GM18502 (cell line): ENCODE data around the gene SNTG2.
"Not testable (repeated sequence)": the region's sequence is repeated elsewhere in the genome, so short reads cannot be mapped to it uniquely, and the experiment has no call there.

Experiments
- ATAC-seq: cut with Tn5 transposase; IDR thresholded peaks from one replicate; pipeline ENCODE4 v1.9.1; 2021; ENCODE audit warnings: mild to moderate bottlenecking; ENCODE audit not compliant: unreplicated experiment, poor library complexity

SNTG2 gene

DNA sequence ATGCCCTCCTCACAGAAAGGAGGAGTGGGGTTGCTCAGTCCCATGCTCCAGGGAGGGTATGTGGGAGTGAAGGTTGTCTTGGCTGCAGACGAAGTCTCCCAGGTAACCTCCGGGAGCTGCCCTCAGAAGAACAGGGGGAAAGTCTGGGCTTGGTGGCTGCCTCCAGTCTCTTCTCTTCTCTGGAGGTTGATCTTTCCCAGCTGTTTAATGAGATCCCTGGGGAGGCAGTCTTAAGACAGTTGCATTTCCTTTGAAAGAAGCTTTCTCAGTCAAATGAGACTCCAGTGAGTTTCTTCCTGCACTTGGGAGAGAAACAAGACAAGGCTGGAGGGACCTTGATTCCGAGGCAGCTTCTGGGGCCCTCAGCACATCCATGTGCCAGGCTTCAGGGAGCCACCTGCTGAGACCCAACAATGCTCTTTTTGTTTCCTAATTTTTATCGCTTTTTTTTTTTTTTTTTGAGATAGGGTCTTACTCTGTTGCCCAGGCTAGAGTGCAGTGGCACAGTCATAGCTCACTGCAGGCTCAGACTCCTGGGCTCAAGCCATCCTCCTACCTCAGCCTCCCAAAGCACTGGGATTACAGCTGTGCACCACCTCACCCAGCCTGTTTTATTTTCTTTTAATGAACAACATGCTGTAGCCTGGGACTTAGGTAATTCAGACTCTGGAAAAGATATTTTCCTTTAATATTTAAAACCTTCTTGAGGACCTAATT, 390.9 kb downstream of the SNTG2 start:
- no peak for ATAC-seq

DNA sequence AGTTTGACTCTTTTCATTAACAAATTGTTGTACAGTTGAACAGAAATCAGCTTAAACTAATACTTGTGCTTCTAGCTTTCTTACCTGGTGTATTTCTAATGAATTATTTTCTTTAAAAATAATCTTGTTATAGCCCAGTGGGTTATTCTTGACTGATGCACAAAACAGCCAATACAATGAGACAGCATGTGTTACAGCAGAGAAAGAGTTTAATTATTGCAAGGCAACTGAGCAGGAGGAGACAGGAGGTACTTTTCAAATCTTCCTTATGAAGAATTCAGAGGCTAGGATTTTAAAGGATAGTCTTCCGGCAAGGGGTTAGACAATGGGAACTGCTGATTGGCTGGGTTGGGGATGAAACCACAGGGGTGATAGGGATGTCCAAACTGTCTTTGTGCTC, 398.1 kb downstream of the SNTG2 start:
- ATAC-seq, result no peak

DNA sequence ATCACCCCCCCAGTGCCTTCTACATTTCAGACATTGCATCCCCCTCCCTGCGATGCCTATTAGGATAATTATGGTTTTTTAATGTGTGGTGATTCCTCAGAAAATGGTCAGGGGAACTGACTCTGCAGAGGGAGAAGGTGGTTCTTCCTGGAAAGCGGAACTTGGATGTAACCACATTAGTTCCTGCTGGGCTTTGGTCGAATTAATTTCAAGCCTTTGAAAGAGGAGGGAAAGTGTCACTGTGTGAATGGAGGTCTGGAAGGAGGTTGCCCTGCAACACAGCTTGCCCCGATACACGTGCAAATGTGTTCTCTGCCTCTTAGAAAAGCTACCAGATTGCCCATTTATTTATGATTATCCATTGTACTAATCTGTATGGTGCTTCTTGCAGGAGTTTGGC, 399.5 kb downstream of the SNTG2 start:
- no peak for ATAC-seq

DNA sequence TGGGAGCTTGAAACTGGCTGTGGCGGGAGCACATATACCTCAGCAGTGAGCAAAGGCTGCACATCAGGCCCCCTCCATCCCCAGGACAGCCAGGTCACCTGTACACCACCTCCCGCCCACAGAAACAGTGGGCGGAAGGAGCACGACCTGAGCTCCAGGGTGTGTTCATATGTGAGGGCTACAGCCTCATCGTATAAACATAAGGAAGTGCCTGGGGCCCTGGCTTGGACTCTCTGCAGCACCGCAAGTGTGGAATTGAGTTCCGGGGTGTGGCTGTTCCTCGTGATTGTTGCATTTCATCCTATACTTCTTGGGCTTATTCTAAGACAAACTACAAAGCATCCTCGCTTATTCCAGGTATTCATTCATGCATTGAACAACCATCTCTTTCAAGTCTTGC, 402.5 kb downstream of the SNTG2 start:
- no peak for ATAC-seq

DNA sequence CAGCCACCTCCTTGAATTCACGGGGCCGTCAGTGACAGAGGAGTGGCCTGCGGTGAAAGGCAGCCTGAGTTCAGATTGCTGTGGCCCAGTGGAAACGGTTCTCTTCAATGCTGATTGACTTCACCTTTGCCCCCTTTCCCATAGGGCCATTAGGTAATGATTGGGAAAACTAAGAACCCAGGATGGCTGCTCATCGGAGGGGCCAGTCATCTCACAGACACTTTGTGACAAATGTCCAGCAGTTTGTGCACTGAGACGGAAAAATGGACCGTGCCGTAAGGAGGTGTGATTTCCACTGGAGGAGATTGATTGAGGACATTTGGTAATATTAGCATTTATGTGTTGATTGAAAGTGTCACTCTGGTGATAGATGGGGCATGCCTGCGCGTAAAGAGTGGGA, 402.9 kb downstream of the SNTG2 start:
- ATAC-seq, result no peak

DNA sequence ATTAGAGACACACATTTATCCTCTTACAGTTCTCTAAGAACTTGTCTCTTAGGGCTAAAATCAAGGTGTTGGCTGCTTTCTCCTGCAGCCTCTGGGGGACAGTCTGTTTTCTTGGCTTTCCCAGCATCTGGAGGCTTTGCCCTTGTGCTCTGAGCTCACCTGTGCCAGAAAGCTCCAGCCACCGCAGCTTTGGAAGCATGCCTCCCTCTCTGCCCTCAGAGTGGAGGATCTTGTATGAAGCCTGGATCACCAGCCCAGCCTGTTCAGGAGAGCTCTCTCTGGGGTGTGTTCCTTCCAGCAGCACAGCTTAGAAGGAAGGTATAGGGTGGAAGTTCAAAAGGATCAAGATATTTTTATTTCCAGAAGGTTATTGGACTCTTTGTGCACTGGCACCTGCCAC, 409.5 kb downstream of the SNTG2 start:
- no peak for ATAC-seq

DNA sequence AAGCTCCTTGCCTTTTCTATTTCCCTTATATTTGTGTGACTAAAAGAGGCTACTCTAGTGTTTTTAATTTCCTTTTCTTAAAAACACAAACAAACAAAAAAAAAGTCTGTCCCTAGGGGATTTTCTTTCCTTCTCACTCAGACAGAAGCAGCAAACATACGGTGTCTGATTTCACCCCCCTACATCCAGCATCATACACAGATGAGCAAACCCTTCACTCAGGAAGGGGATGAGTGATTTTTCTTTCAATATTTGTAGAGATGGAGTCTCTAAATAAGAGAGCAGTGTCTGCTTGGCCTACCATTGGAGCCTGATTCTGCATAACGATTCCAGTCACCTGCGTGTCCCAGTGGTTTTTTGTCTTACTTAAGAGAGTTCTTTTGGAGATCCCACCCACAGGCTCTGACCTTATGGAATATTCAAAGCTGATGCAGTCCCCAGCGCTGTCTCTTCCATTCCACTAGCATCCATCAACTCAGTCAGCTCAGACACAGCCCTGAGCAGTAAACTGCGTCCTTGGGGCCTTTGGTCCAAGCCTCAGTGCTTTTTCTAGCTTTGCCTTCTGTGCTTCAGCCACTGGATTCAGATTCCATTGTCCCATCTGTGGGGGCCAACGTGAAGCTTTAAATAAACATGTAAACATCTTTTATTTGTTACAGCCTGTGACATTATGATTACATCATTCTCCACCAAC, 410.1 kb downstream of the SNTG2 start:
- no peak for ATAC-seq

DNA sequence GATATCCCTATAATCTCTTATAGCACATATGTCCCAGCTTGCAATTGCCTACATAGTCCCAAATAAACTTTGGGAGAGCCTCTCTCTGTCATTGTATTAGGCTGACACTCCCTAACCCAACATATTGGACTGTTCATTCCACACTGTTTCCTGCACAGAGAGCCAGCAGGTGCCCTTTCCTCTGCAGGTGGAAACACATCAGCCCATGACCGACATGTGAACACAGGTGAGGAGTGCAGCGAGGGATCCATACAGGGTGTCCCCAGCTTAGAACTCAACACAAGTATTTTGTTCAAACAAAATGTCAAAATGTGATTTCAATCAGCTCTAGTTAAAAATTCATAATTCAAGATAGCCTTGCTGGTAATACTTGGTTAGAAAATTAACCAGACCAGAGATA, 412.7 kb downstream of the SNTG2 start:
- ATAC-seq, result no peak

DNA sequence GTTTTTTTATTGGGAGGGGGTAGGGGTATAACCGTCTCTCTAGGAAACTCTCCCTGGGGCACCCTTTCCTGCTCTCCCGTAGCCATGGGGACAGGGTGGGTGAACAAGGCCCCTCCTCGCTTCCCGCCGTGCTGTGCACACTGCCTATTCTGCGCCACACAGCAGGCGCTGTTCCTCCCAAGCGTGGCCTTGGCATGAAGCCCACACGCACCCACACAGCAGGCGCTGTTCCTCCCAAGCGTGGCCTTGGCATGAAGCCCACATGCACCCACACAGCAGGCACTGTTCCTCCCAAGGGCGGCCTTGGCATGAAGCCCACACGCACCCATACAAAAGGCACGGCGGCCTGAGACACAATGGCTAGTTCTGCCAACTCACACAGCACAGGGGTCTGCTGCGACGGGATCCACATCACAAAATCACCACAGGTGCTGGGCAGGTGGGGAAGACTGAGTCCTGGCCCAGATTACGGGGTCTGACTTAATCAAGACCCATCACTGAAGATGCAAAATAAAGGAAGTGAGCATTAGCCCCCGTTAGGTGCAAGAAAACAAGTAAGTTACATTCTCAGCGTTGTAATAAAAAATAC, 416.0 kb downstream of the SNTG2 start:
- no peak for ATAC-seq

DNA sequence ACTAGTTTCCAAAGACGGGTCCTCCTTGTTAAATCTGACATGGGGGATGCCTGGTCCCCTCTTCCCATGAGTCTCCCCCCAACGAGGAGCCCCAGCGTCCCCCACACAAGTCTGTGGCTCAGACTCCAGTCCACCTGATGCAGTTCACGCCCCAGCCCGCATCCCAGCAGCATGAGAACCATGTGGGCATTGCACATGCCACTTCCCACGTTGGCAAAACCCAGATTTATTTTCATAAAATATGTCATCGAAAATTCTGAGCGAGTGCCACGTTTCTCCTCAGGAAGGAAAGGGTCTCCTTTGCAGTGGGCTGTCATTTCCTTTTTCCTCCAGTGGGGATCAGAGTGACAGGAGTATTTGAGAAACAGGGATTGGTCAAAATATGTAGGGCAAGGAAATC, 417.0 kb downstream of the SNTG2 start:
- ATAC-seq, result no peak

DNA sequence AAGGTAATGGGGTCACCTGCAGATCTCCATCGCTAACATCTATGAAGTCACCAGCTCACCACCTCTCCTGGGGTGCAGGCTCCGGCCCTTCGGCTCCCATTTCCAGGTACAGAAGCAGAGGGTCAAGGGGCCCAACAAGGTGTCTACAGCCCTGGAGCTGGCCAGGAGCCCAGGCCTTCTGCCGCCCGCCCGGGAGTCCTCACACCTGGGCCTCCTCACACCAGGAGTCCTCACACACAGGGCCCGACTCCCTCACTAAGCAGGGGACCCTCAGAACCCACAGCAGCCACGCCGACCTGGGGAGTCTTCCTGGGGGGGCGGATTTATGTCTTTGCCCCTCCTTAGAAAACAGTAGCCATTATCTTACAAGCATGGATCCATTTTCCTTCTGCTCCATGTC, 419.3 kb downstream of the SNTG2 start:
- no peak for ATAC-seq

DNA sequence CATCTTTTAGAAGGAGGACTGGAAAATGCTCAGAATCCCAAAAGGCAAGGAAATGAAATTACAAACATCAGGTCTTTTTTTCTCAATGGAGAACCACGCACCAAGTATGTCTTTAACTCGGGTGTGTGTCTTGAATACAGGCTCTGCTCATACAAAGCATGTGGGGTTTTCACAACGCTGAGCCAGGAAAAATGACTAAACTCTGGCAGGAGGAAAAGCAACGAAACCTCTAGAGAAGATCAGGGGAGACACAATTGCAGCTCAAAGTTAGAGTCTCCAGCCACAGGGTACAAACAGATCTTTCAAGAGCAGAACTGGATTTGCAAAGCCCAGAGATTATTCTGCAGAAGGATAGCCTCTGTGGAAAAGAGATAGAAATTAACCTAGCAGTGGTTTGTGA, 419.8 kb downstream of the SNTG2 start:
- no peak for ATAC-seq

DNA sequence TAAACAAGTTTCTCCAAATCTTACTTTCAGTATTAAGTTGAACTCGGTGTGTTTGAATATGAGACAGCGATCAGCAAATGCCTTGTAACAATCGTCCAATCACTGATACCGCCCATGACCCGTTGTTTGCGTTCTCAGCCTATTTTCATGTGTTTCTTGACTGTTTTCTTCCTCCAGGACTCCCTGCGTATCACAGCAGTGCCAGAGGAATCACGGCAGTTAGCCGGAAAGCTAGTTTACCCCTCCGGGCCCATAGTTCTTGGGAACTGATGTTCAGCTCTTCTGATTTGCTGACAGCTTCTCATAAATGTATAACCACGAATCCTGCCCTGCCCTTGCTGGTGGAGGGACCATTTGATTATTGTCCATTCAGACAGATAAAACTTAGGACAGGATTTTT, 420.4 kb downstream of the SNTG2 start:
- ATAC-seq, result no peak

DNA sequence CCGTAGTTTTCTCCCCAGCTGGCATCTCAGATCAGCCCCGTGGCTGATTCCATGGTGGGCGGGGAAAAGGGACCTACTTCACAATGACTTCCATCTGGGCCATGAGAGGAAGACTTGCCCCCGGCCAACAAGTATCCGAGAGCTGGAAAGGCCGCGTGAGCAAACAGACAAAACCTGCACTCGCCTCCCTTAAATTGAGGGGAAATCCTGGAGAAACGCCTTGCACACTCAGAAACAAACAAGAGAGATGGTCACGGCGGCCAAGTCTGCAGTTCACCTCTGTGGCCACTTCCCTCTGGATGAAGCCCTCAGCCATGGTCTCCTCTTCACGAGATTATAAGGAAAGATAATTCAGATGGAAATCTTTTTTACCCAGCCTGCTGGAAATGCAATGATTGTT, 423.2 kb downstream of the SNTG2 start:
- ATAC-seq, result no peak

DNA sequence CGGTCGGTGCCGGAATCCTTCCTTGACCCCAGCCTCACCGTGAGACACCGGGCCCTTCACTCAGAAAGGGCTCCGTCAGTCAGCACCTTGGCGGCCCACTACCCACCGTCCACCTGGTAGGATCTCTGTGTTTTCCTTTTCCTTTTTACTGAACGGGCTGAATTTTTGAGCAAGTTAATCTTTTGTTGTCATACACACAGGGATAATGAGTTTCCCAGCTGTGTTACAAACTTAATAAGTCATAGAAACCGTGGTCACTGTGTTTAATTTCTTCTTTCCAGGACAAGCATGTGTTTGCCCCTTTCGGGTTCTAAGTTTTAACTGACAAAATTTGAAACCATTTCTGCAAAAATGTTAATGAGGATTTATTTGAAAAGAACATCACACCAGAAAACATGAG, 423.6 kb downstream of the SNTG2 start:
- no peak for ATAC-seq

DNA sequence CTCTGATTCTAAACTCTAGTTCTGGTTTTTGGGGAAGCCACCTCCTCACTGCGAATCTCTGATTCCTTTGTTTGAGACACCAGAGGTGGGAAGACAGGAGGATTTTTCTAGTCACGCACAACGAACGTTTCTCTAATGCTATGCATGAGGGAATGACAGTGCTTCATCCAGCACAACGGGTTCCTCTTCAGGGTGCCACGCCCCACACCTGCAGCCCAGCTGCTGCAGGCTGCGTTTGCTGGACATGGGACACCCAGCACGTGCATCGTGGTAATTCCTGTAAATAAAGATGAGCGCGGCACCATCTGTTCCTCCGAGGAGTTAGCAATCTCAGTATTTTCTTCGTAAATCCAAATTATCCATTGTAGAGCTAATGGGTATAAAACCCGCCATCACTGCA, 425.1 kb downstream of the SNTG2 start:
- no peak for ATAC-seq

DNA sequence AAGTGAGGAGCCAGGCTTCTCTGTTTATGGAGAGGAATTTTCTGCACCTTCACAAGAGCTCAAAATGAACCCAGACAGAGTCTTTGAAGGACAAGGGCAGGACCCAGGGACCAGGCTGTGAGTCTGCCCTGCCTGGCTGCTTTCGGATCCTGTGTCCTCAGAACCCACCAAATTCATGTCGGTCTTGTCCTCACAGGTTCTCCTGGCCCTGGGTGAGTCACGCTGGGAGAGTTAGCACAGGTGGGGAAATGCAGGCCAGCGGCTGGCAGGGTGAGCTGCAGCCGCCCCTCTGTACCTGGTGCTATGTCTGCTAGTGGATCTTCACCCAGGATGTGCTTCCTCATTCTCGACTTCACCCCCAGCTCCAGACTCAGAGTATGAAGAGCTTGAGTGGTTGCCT, 426.8 kb downstream of the SNTG2 start:
- ATAC-seq, result no peak

DNA sequence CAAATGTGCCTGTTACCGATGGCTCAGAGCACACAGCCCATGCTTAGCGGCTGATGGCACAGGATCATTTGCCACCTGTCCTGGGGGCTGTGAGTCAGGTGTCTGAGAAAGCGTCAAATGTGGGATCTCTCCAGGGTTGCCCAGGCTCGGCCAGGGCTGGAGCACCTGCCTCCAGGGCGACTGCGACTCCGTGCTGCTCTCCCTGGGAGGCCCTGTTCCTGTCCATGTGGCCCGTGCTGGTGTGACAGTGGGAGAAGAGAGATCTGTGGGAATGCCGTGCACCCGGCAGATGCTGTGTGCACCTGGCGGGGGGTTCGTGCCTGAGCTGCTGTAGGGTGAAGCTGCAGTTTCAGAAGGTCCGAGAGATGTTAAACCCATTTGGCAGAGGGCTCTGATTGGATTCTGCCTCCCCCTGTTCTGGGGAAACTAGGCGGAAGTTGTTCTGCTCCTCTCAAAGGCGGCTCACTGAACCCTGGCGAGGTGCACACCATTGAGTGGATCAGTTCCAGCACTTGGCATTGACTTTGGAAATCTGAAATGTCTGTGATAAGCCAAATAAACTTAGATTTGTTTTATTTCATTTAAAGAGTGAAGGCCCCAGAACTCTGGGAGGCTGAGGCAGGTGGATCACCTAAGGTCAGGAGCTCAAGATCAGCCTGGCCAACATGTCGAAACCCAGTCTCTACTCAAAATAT, 428.0 kb downstream of the SNTG2 start:
- ATAC-seq, result no peak

DNA sequence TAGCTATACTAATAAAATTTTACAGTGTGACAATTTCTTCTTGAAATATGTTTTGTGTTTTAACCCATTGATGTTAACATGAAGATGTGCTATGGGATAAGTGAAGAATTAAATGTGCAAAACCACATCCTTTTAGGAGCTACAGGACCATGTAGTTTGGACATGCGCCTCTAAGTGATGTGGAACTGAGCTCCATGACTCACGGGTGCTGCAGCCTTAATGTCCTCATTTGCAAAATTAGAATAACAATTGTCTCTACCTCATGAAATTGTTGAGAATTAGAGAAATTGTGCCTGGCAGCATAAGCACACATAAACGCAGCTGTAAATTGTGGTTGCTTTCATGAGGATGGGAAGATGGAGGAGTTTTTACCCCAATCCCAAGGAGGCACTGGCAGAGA, 431.0 kb downstream of the SNTG2 start:
- ATAC-seq, result no peak

DNA sequence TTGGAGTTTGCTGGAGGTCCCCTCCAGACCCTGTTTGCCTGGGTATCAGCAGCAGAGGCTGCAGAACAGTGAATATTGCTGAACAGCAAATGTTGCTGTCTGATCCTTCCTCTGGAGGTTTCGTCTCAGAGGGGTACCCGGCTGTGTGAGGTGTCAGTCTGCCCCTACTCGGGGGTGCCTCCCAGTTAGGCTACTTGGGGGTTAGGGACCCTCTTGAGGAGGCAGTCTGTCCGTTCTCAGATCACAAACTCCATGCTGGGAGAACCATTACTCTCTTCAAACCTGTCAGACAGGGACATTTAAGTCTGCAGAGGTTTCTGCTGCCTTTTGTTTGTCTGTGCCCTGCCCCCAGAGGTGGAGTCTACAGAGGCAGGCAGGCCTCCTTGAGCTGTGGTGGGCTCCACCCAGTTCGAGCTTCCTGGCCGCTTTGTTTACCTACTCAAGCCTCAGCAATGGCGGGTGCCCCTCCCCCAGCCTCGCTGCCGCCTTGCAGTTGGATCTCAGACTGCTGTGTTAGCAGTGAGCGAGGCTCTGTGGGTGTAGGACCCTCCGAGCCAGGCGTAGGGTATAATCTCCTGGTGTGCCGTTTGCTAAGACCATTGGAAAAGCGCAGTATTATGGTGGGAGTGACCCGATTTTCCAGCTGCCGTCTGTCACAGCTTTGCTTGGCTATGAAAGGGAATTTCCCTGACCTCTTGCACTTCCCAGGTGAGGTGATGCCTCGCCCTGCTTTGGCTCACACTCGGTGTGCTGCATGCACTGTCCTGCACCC, 437.5 kb downstream of the SNTG2 start:
- not testable (repeated sequence) for ATAC-seq

DNA sequence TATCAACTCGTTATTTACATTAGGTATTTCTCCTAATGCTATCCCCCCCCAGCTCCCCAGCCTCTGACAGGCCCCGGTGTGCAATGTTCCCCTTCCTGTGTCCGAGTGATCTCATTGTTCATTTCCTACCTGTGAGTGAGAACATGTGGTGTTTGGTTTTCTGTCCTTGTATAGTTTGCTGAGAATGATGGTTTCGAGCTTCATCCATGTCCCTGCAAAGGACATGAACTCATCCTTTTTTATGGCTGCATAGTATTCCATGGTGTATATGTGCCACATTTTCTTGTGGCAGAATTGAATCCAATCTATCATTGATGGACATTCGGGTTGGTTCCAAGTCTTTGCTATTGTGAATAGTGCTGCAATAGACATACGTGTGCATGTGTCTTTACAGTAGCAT, 439.5 kb downstream of the SNTG2 start:
- not testable (repeated sequence) for ATAC-seq
